Cortex of kidney (tissue), 1 donor: ENCODE data around the gene GLIPR2.
"Not testable (repeated sequence)": the region's sequence is repeated elsewhere in the genome, so short reads cannot be mapped to it uniquely, and the experiment has no call there.

Source experiments
- DNase-seq: peaks from one replicate; lab custom pipeline; 2025; lab: John Stamatoyannopoulos, UW

Gene GLIPR2

GRCh38 chr9:36123515-36123914 lies 13.0 kb upstream of the GLIPR2 start:
- DNase-seq, result no peak

DNA sequence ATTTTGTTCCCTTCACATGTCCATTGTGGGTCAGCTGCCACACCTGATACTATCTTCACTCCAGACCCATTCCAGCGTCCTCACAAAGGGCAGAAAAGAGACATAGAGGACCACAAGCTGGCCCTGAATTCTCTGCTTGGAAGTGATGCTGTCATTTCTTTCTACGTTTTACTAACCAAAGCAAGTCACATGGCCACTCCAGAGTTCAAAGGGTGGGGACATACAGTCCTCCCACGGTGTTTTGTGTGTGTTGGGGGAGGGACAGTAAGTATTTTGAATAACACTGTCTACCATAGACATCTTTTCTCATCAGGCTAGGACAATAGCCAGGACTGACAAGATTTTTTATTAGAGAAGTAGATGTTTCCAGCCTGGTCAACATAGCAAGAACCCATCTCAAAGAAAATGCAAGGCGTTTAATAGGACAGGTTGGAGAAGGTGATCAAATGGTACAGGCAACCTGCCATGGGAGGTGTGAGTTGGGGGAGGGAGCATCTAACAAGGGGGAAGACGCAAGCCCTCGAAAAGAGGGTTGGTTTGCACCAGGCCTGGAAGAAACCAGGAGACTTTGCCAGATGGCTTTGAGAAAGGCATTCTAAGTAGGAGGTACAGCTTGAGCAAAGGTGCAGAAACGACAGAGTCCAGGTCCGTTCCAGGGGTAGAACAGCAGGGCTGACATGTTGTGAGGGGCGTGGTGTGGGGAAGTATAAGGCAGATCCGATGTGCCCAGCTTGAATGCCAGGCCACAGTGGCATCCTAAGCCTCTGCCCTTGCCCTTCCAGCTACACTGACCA lies 11.3 kb upstream of the GLIPR2 start:
- DNase-seq, result no peak

GRCh38 chr9:36126016-36126730 lies 10.4 kb upstream of the GLIPR2 start:
- no peak for DNase-seq

GRCh38 chr9:36127652-36128244 lies 8.8 kb upstream of the GLIPR2 start:
- no peak for DNase-seq

- DNase-seq, result no peak
Observed at GRCh38 chr9:36128349-36128748, 8.2 kb upstream of the GLIPR2 start.

DNA sequence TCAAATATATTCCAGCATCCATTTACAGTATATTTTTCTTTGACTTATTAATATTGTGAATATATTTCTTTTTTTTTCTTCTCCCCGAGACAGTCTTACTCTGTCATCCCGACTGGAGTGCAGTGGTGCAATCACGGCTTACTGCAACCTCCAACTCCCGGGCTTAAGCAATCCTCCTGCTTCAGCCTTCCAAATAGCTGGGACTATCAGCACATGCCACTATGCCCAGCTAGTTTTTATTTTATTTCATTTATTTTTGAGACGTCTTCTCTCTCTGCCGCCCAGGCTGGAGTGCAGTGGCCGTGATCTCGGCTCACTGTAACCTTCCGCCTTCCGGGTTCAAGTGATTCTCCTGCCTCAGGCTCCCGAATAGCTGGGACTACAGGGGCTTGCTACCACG lies 7.4 kb upstream of the GLIPR2 start:
- no peak for DNase-seq

DNA sequence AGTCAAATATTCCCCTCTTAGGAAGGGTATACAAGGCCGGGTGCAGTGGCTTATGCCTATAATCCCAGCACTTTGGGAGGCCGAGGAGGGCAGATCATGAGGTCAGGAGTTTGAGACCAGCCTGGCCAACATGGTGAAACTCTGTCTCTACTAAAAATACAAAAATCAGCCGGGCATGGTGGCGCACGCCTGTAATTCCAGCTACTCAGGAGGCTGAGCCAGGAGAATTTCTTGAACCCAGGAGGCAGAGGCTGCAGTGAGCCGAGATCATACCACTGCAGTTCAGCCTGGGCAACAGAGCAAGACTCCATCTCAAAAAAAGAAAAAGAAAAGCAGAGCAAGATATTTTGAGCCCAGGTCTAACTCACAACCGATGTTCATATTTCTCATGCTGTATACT lies 4.9 kb upstream of the GLIPR2 start:
- DNase-seq, result not testable (repeated sequence)

DNA sequence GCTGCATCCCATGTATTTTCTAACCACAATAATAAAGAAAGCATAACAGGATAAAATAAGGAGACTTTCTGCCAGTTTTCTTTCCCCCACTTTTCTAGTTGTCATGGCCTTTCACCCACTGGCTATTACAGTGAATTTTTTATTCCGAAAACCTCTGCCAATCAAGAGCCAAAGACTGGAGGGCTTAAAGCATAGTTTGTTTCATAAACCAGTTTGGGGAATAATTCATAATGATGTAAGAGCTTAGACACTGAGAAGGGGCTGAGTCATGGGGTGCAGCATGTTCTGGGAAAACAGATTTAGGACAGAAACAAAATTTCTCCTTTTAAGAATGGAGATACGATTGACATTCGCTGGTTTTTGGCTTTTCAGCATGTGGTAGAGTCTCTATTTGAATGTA lies 4.4 kb upstream of the GLIPR2 start:
- DNase-seq, result no peak

GRCh38 chr9:36134761-36135505 lies 1.6 kb upstream of the GLIPR2 start:
- DNase-seq, result no peak

DNA sequence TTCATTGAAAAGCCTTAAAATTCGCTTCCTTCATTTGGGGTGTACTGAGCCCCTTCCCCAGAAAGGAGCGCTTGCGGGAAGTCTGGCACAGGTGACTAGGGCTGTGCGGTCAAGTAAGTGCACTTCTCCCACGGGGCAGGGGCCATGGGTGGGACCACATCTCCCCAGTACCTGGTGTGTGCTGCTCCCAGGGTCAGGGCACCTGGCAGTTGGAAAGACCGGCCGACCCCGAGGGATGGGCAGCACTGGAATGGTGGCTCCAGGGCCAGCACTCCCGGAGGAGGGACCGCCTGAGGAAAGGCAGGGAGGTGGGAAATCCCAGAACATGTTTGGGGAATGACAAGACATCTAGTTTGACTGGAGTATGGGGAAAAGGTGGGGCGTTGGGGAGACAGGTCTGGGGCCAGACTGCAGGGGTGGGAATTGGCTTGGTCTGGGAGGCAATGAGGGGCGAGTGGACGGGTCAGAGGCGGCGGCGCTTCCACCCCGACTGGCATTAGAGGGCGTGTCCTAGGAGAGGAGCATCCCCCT lies 727 bp upstream of the GLIPR2 start:
- DNase-seq, result no peak

DNA sequence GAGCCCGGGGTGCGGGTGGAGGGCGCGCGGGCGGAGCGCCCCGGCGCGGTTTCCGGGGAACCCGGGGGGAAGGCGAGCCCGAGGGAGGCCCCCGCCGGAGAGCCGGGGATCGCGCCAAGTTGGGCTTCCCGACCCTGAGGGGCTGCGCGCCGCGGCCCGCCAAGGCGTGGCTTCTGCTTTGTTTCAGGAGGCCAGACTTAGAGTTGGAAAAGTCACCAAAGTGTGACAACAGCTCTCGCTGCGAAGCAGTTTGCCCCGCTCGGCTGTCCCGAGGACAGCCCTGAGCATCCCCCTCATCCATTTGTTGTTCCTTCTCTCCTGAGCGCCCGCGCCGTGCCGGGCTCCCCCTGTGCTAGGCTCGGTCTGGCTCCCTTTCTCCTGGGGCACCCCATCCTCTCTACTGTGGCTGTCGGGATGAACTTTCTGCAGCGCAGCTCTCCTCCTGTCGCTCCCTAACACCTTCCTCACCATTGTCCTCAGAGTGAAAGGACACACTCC lies 410 bp downstream of the GLIPR2 start:
- no peak for DNase-seq

DNA sequence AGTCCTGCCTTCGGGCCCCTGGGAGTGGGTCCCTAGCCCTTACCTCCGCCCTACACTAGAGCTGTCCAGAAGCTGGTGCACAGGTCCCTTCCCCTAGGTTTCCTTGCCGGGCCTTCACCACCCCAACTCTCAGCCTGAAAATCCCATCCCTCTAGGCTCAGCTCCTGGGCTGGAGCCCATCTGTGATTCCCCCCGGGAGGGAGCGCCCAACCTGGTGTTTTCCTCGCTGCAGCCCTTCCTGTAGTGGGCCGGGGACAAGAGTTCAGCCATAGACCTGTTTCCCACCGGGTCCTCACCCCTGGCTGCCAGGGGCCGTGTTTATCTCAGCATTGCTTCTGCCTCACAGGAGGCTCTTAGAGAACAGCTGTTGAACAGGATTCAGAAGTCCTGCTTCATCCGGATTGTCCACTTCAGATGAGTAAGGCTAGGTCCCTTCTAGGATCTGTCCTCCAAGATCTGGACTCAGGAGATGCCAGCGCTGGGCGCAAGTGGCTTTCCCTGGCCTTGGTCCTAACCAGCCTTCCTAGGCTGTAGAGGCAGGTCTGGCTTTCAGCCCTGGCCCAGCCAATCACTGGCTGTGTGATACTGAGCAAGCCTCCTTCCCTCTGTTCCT lies 965 bp downstream of the GLIPR2 start:
- no peak for DNase-seq

DNA sequence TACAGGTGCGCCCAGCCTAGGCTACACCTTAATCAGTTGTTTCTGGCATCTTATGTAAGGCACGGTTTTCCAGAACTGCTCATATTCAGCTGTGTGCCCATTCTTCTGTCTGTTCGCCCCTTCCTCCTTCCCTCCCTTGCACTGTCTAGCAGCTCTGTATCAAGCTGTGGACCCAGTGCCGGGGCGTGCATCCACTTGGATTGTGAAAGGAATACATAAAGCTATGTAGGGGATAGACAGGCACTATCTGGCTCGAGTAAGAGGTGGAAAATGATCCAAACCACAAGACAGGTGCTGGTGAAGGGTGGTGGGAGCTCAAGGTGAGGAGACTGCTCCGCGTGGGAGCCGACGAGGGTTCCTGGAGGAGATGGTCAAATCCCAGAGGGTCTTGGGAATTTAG lies 2.0 kb downstream of the GLIPR2 start:
- no peak for DNase-seq

DNA sequence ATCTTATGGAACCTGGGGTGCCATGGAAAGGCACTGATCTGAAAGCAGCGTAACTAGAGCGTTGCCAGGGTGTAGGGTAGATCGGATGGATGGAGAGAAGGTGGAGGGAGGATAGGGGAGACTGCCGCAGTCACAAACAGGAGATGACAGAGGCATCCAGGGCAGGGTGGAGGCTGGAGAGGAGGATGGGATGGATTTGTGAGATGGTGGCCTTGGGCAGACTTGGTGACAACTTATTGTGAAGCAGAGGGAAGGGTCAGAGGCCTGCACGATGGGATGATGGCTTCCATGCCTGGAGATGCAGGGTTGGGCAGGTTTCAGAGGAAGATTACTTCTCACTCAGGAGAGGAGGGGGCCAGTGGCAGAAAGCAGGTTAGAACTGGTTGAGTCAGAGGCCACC lies 2.4 kb downstream of the GLIPR2 start:
- DNase-seq, result no peak

DNA sequence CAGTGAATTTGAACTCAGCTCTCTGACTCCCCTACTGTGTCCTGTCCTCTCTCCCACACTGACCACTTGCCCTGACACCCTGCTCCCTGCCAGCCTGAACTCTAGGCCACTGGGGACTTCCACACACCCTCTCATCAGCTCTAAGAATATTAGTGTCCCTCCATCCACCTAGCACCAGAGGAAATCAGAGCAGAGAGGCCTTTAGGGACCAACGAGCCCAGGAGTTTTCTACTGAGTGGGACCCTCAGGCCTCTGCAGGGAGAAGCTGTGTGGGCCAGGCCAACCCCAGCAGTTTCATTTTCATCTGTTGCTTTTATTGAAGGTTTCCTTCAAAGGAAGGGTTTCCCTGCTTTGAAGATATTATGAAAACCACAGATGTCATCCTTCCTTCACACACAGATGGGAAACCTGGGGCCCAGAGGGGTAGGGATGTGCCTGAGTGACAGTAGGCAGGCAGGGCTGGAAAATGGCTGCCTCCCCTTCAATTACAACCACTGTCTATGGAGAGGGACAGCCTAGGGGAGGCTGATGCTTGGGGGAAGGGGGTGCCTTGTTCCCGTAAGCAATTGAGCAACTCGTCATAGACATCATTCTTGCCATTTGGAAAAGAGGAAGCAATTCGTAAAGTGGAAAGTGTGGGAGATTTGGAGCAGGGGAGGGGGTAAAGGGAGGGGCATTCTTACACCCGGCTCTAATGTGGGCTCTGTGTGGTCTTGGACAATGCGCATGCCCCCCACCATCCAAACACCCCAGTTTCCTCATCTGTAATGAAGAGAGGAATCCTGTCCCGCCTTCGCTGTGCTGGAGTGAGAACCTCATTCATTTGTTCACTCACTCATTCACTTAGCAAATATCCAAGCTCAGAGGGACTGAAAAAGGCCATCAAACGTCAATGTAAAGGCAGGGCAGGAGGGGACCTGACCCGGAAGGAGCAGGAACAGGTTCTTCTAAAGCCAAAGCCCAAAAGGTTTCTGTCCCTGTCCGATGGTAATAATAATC lies 3.9 kb downstream of the GLIPR2 start:
- no peak for DNase-seq

DNA sequence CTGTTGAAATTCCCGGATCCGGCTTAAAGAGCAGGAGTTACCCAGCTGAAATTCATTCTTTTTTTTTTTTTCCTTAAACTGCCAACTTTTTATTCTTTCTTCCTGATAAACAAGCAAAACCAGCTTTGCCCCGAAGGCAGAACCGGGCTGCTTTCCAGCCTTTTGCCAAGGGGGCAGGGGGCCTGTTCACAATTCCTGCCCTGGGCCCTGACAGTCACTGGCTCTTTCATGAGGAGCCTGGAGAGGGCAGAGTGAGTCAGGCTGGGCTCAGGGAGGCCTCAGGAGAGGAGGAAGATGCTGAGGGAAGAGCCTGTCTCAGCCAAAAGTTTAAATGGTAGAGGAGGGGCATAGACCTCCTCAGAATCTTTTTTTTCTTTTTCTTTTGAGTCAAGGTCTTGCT lies 4.8 kb downstream of the GLIPR2 start:
- DNase-seq, result no peak

DNA sequence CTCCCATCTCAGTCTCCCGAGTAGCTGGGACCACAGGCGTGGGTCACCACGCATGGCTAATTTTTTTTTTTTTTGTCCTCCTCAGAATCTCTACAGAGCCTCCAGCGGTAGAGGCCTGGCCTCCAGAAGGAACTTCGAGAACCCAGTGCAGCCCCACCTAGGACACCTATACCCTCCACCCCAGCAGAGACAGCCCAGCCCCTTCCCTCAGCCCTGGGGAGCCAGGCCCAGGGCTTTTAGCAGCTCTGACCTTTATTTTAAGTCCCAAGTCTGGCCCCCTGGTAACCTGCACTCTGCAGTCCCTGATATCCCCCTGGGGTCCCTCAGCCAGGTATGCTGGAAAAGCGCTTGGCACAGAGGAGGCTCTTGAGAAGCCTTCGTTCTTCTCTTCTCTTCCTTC lies 5.2 kb downstream of the GLIPR2 start:
- DNase-seq, result no peak

GRCh38 chr9:36142510-36143244 lies 6.1 kb downstream of the GLIPR2 start:
- no peak for DNase-seq

GRCh38 chr9:36143245-36143641 lies 6.7 kb downstream of the GLIPR2 start:
- DNase-seq, result no peak
